DND-41 (cell line): ENCODE data around the gene RASAL1.

Experiments
- EZH2 ChIP-seq: IDR thresholded peaks from 3 replicates; pipeline ENCODE4 v1.6.1; 2012; ENCODE audit warnings: borderline replicate concordance, low read depth, mild to moderate bottlenecking, moderate library complexity, low read length, inconsistent platforms; ENCODE audit not compliant: severe bottlenecking
- TF ChIP-seq, protein P1 (sequence below): IDR thresholded peaks from 2 replicates; pipeline ENCODE4 v1.5.1; 2012; ENCODE audit warnings: borderline replicate concordance, low read length, moderate library complexity, mild to moderate bottlenecking; ENCODE audit not compliant: poor library complexity, severe bottlenecking; ENCODE audit errors: extremely low read depth

DNA sequence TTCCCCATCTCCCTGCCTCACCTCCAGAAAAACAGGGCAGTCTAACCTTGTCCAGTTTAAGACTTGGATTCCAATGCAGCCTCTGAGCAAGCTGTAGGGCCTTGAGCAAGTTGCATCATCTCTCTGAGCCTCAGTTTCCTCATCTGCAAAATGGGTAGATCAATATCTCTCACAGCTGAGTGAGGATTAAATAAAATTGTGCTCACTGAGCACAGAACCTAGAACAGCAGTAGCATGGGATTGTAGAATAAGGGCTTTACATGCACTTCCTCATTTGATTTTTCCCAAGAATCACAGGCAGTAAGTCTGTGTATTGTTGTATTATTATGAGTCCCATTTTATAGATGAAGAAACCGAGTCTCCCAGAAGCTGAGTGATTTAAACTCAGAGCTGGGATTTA is 77.0 kb downstream of the RASAL1 start:
- TF ChIP-seq, protein P1, sequence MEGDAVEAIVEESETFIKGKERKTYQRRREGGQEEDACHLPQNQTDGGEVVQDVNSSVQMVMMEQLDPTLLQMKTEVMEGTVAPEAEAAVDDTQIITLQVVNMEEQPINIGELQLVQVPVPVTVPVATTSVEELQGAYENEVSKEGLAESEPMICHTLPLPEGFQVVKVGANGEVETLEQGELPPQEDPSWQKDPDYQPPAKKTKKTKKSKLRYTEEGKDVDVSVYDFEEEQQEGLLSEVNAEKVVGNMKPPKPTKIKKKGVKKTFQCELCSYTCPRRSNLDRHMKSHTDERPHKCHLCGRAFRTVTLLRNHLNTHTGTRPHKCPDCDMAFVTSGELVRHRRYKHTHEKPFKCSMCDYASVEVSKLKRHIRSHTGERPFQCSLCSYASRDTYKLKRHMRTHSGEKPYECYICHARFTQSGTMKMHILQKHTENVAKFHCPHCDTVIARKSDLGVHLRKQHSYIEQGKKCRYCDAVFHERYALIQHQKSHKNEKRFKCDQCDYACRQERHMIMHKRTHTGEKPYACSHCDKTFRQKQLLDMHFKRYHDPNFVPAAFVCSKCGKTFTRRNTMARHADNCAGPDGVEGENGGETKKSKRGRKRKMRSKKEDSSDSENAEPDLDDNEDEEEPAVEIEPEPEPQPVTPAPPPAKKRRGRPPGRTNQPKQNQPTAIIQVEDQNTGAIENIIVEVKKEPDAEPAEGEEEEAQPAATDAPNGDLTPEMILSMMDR, result no peak
- no peak for TF ChIP-seq EZH2
